ENCODE measurements around the gene CRIM1.
"Not testable (repeated sequence)": the region's sequence is repeated elsewhere in the genome, so short reads cannot be mapped to it uniquely, and the experiment has no call there.

Gene CRIM1

DNA sequence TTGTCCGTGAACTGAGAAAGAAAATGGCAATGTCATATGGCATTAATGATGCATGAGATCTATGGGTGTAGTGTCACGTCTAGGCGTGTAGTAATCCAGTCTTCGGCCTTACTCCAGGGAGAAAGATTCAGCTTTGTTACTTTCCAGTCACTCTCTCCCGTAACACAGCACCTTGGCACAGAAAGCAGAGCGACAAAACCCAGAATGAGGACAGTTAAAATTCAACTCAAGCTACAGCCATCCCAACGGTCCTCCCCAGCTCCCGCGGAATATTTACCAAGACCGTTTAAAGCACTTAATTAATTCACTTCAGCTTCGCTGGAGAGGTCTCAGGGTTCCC lies 797 bp upstream of the CRIM1 start:
- DNase-seq = no peak

DNA sequence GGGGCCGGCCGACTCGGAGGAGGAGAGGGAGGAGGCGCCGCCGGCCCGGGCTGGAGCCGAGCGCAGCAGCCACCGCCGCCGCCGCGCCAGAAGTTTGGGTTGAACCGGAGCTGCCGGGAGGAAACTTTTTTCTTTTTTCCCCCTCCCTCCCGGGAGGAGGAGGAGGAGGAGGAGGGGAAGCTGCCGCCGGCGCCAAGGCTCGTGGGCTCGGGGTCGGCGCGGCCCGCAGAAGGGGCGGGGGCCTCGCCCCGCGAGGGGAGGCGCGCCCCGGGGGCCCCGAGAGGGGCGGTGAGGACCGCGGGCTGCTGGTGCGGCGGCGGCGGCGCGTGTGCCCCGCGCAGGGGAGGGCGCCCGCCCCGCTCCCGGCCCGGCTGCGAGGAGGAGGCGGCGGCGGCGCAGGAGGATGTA lies 316 bp downstream of the CRIM1 start:
- no peak for DNase-seq

GRCh38 chr2:36356298-36356989 lies 866 bp downstream of the CRIM1 start:
- peak; percentile 75 for DNase-seq

GRCh38 chr2:36356990-36357846 lies 1.6 kb downstream of the CRIM1 start:
- DNase-seq = peak; percentile 65

DNA sequence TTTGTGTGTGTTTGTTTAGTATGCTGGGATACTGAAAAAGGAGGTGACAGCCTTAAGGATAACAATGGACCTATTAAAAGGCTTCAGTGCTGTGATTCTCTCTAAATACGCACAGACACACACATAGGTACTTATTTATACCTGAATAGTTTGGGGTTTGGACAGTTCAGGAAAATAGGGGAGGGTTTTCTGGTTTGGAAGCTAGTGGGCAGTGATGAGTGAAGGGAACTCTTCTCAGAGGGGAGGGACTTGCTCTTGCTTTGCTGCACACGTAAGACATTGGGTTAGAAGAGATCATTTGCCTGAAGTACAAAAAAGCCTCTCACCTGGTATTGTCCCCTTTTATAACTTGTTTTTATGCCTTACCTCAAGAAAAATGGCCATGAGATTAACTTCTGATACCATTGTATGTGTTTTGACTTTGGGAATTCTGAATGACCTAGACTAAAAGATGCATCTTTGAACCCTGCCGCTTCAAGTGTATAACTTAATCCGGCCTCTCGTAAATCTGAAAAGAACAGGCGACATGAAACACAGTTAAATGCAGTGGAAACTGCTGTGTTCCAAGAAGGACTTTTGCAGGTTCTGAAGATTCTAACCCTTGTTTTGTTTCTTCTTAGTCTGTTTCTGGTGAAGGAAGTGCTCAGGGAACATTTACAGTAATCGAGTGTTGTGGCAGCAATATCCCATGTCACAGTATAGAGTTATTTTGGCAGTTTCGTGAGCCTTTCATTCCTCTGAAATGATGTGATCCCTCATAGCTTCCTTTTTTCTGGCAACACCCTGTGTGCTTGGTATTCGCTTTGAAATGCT lies 2.5 kb downstream of the CRIM1 start:
- no peak for DNase-seq

DNA sequence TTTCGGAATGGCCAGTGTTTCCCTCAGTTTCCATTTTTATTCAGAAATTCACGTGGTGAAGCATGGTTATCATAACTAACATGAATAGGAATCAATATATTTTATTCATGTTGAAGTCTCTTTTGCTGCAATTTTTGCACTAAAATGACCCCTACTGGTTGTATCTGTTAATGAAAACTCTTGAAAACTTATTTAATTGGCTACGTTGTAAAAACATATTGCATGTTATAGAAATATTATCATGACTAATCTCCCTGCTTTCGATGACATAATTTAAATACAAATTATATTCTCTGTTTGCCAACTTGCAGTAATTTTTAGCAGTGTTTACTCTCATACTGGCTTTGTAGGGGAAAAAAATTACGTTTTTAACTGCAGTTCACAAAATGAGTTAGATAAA lies 3.5 kb downstream of the CRIM1 start:
- no peak for DNase-seq

- no peak for DNase-seq
These were observed 4.5 kb downstream of the CRIM1 start for GRCh38 chr2:36360063-36360462.

GRCh38 chr2:36360834-36361233 lies 5.3 kb downstream of the CRIM1 start:
- no peak for DNase-seq

DNA sequence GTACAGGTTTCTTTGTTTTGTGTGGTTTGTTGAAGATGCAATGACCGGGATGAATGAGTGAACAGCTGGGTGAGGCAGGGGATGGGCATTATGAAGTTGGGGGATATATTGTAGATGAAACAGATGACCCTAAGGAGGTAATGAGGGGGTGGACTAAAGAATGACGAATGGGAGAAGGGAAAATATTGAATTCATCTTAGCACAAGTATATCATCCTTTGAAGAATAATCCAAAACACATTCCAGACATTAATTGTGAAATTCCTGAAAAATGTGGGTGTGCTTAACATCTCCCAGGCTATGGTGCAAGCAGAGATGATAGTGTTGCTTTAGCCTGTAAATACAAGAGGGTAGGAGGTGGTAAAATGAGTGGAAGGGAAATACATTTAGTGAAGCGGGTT lies 5.8 kb downstream of the CRIM1 start:
- no peak for DNase-seq

DNA sequence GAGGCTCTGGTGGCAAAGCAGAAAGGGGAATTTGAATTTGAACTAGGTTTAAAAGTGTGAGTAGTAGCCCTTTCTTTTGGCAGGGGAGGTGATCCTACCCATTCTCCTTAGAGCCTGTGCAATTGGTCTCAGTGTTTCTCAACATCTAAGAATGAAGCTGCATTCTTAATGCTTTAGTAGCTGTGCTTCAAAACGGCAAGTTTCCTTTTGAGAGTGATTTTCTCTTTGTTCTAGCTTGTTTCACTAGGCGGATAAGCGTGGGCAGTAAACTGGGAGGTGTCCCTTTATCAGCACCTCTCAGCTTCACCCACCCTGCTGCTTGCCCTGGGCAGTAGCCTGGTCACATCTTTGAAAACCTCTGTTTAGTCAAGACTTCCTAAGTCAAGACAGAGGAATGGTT lies 6.7 kb downstream of the CRIM1 start:
- DNase-seq = no peak

GRCh38 chr2:36363085-36363484 lies 7.5 kb downstream of the CRIM1 start:
- not testable (repeated sequence) for DNase-seq

DNA sequence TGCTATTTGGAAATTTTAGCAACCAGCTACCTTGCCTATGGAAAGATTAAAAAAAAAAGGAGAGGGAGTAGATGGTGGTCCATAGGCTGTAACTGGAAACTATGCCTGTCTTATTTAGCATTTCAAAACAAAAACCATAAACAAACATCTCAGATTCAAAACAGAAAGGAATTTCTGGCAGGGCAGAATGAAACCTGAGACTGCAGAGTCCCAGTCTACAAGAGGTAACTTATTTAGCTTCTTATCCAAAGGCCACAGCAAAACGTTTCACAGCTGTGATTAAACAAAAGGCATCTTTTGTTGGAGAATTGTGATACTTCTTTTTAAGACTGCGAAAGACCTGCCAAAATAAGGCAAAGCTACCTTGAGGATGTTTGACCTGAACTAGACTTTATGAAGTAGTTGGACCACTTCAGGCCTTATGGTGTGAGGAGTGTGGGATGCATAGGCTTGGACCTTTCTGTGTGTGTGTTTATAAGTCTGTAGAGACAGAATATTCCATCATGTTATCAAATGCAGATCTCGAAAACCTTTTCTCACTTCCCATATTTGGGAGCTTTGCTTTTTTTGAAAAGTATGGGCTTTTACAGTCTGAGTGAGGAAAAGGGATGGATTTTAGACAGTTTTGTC lies 11.0 kb downstream of the CRIM1 start:
- no peak for DNase-seq

DNA sequence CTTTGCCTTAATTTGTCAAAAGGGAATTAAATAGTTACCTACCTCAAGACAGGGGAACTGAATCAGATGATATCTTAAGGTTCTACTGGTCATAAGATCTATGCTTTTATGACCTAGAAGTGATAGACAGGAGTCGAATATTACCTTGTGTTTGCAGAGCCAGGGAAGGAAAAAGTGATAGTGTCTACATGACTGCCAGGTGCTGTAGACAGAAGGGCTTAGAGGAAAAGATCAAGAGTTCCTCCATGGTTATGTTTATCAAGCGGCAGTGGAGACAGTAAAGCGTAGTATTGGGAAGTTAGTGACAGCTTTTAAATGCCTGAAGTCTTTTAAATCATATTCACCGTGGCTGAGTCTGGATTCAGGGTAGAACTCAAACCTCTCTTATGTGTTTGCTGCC lies 11.9 kb downstream of the CRIM1 start:
- no peak for DNase-seq

DNA sequence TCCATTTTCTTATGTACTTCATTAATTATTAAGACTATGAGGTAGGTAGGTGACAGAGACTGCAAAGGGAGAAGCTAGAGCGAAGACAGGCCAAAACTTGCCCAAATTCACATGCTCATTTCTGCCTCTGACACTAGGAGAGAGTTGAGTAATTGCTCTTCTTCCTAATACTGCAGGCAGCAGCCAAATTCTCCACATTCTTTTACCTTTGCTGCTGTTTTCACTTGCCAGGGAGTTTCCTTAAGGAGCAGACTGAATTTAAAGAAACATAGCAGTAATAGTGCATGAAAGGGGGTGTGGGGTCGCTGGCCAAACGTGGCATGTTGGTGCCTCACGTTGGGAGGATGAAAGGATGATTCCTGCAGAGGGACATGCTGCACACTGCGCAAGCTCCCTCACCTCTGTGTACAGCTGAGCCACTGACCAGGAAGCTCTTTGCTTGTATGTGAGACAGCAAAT lies 12.3 kb downstream of the CRIM1 start:
- no peak for DNase-seq

DNA sequence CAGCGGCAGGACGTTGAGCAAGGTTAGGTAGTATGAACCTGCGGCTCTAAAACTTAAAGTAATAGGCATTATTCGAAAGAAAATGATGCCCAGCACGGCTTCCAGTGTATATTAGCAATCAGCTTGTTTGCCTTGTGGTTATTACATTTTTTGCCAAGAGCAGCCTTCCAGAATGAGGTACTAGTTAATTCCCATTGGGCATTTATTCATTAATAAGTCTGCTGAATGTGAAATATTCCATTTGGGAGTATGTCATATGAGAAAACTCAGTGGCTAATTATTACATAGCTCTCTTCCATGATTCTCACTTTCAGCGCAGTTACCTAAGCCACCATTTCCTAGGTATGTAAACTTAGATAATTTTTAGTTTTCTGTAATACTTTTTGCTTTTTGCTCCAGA lies 12.9 kb downstream of the CRIM1 start:
- DNase-seq = no peak

- DNase-seq = no peak
These were observed 13.6 kb downstream of the CRIM1 start for GRCh38 chr2:36369163-36369562.

- no peak for DNase-seq
These were observed 14.1 kb downstream of the CRIM1 start for GRCh38 chr2:36369716-36370115.

DNA sequence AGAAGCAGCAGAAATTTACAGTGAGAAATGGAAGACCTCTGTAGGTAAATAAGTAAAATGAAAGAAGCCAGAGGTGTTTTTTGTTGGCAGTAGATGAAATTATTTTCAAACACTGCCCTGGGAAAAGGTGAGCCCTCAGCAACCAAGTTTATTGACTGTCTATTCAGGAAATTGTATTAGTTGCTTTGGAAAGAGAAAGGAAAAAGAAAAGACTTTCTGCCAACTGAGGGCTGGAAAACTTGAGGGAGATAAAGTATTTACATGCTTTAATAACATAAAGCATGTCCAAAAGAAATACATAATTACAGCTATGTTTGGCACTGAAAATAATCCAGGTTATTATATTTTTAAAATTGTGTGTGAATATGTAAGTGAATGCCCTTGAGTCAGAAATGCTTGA lies 14.7 kb downstream of the CRIM1 start:
- DNase-seq = no peak

DNA sequence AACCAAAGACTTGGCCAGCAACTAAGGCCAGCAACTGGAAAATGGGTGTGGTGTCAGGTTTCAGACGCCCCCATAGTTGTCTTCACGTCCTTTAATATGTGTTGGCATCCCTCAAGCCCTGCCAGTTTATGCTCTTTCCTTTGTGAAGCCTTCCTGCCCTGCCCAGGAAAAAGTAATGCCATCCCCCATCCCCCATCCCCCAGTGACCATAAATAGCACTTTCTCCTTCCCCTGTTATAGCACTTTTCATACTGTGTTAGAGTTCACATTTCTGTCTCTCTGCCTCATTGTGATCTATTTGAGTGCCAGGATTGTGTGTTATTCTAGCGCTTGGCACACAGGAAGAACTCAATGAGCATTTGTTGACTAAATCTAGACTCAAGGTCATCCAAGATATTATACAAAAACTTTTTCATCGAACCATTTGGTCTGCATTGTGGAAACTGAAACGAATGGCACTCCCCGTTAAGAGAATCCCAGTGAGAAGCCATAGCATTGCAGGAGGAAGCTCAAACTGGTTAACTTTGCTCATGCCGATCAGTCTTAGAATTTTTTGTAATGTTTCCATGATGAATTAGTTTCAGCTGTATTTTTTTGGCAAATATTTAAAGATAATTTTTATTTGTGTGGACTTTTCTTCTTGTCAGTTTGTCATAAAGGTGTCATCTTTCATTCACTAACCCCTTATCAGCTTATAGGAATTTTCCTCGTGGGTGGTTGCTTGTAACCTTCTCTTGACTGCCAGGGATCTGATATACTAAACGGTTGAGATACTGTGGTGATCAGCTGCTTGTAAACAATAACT lies 15.7 kb downstream of the CRIM1 start:
- no peak for DNase-seq

DNA sequence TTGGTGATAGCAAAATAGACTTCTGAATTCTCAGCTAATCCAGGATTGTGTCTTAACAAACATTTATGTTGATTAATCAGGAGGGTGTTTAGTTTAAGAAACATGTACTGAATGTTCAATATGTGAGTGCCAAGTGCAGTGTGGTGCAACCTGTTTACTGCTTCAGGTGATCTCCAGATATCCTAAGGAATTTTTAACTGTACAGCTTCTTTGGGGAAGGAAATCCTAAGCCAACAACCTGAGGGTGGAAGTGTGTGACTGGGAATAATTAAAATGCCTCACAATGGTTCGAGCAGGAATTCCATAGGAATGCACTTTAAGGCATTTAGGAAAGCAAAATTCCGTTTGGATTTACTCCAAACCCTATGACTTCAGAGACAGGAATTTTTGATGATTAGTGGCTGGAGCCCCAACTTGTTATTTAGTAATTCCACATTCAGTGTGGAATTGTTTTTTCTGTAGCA lies 16.4 kb downstream of the CRIM1 start:
- DNase-seq = no peak

DNA sequence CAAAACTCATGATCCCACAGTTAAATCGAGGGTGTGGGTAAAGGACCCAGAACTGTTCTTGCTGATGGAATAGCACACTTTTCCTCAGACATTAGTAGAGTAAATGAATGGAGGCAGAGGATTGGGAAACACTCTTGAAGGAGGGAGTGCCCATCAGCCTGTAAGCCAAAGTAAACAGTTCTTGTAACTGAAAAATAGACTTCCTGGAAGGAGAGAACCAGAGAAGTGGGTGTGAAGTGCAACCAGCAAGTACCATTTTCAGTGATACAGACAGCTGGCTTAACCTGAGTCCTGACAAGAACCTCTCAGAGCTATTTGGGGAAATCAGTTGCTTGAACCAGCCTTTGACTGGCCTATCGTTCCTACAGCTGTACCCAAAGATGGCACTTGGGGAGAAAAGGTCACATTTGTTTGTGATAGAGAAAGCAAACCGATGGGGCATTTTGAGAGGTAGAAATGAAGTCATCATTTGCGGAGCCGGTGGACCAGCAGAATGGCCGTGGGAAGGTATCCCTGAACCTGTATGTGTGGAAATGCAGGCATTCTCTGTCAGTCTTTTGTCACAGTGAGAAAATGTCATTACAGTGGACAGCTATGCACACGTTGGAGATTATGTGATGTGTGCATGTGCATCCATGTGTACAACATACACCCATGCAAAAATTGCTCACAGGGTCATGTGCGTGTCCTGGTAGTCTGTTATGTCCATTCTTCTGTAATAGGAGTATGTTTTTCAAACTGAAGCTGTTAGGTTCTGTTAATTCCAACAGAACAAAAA lies 17.8 kb downstream of the CRIM1 start:
- DNase-seq = no peak
